ENCODE measurements around the gene SV2B.
"Not testable (repeated sequence)": the region's sequence is repeated elsewhere in the genome, so short reads cannot be mapped to it uniquely, and the experiment has no call there.

SV2B gene

GRCh38 chr15:91316126-91316525 lies 216.1 kb downstream of the SV2B start:
- DNase-seq (ENCODE audit: low read depth): no peak

GRCh38 chr15:91318516-91318915 lies 218.5 kb downstream of the SV2B start:
- no peak for DNase-seq (ENCODE audit: low read depth)

DNA sequence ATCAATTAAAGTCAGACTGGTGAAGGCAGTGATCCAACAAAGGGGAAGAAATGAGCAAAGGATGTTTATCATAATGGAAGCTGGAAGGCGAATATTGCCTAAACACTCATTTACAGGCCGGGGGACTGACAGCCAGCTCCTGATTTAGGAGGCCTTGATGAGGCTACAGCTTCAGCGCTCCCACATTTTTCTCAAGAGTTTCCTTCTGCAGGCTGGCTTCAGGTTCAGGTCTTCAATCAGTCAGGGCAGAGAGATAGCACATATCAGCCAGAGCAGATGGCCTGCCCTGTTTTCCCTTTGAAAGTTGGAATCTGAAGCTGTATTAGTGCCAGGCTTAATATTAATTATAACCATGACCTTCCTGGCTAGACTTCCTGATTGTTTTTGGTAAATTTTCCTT lies 218.9 kb downstream of the SV2B start:
- no peak for DNase-seq (ENCODE audit: low read depth)

DNA sequence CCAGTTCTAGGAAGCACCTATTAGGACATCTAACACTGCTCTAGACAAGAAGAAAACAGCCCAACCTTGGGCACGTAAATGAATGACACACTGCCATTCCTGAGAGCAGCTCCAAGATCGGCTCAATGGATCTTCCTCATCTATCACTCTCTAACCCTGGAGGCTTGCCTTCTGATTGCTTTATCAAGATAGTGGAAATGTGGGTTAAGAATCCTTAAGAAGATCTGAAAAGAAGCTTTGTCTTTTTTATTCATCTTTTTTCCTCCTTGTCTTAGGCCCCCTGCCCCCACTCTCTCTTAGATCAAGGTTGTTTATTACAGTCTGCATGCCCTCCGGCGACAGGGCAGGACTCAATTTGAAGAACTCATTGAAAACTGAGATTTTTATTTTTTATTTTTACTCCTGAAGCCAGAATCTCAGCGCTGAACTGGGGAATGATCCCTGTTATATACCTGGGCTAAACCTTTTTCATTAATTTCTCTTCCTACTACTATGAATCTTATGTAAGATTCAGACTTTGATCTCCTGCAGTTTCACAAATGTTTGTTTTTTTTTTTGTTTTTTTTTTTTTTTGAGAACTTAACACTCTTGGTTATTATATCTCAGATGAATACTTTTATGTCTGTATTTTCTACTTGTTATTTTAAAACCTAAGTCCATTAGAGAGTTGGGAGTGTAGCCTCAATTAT lies 219.5 kb downstream of the SV2B start:
- no peak for DNase-seq (ENCODE audit: low read depth)

GRCh38 chr15:91320101-91320500 lies 220.0 kb downstream of the SV2B start:
- DNase-seq (ENCODE audit: low read depth): no peak

DNA sequence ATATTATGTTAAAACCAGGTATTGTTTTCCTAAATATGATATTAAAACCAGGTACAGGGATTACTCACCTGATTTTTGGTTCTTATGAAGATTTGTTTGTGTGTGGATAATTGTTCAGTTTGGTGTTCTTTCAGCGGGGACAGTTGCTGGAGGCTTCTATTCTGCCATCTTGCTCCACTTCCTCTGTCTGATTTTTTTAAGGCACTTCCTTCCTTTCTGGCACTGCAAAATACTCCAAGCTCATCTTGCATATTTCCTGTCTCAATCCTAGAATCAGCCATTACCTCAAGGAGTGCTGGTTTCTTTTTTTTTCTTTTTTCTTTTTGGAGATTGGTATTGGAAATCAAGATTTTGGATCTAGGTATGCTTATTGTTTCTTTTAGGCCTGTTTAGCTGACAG lies 229.9 kb downstream of the SV2B start:
- DNase-seq (ENCODE audit: low read depth): no peak

DNA sequence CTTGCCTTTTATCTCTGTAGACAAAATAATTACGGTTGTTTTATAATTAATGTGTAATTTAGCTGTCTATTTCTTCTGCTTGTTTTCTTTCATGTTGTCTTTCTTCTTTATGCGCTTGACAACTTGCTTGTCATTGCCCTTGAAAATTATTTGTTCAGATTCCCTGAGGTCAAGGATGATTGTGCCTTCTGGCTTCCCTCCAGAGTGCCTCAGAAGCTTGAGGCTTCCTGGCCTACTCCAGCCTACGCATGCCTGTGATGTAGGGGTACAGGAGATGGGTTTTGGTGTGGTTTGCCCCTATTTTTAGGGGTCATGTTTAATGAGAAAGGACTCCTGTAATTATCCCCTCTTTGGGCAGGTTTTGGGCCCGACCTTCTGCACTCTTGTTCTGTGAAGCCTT lies 231.5 kb downstream of the SV2B start:
- no peak for DNase-seq (ENCODE audit: low read depth)

DNA sequence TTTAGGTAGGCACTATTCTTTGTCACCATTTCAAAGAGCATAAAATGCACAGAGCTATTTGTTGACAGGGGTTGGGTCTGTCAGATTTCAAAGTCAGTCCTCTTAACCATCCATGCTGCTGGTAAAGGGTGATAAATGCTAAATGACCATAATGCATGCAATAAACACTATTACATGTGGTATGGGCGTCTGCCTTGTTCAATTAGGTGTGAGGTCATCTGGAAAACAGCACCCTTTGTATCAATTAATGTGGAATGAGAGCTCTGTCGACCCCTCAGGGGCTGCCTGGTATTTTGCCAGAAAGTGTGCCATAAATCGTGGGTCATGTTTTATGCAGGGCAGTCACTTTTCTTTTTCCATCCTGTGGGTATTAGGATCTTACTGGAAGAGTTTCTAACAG lies 235.6 kb downstream of the SV2B start:
- no peak for DNase-seq (ENCODE audit: low read depth)

GRCh38 chr15:91336687-91337086 lies 236.6 kb downstream of the SV2B start:
- no peak for DNase-seq (ENCODE audit: low read depth)

DNA sequence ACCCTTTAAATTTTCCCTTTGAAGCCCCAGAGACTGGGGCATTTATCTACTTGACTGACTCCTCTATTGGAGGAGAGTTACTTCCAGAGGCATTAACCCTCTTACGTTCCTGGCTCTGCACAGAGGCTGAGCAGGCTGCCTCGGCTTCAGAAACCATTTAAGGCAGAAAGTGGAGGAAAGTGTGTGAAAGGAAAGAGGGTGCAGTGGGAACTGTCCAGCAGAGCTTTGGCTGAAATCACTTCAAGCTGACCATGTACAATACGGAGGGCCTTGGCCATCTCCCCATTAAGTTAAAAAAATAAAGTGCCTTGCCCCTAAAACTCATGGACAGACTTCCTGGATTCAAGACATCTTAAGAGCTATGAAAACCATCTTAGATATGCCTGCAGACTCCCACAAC lies 238.7 kb downstream of the SV2B start:
- no peak for DNase-seq (ENCODE audit: low read depth)

GRCh38 chr15:91342097-91342496 lies 242.0 kb downstream of the SV2B start:
- DNase-seq (ENCODE audit: low read depth): no peak

- not testable (repeated sequence) for DNase-seq (ENCODE audit: low read depth)
Observed at GRCh38 chr15:91344912-91345311, 244.9 kb downstream of the SV2B start.

GRCh38 chr15:91345736-91346135 lies 245.7 kb downstream of the SV2B start:
- DNase-seq (ENCODE audit: low read depth): no peak

- DNase-seq (ENCODE audit: low read depth): no peak
Observed at GRCh38 chr15:91346259-91346658, 246.2 kb downstream of the SV2B start.

DNA sequence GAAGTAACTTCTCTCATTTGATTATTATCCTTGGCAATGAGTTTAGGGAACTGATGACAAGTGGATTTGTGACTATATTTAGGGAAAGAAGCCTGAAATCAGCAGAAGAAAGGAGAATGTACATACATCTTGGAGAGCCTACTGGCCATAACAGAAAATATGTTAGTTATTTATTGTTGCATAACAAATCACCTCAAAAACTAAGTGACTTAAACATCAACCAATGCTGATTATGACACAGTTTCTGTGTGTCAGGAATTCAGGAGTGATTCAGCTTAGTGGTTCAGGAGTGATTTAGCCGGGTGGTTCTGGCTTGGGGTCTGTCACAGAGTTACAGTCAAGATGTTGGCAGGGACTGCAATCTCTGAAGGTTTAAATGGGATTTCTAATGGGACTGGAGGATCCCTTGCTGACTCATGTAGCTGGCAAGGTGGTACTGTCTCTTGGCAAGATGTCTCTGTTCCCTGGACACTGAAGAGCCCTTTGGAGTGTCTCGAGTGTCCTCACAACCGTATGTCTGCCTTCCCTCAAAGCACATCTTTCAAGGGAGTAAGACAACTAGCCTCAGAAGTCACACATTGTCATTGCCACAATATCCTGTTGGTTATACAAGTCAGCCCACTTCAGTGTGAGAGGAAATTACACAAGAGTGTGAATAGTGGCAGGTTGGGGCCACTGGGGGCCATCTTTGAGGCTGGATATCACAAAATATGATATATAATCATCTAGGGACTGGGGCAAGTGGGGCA lies 248.9 kb downstream of the SV2B start:
- no peak for DNase-seq (ENCODE audit: low read depth)
